ENCODE results near the gene ARSB.

ARSB gene

DNA sequence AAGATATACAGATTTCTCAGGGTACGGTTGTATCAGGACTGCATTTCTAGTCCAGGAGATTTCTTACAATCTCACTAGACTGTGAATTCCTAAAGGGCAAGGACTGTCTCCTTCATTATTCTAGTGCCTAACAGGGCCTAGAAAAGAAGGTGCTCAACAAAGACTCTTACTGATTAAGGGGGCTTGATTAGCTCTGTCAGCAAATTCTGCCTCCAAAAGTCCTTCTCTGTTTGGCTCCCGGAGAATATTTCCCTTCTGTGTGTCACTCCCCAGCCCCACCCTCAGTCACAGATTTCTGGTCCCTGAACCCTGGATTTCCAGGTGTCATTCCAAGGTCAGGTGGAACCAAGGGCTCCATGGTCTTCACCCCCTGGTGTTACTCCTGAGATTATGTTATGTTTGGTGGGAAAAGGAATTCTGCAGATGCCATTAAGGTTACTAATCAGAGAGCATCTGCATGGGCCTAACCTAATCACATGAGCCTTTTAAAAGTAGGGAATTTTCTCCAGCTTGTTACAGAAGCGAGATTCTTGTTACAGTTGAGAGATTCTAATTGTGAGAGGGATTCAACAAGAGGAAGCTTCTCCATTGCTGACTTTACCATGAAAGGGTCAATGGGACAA is 168.9 kb downstream of the ARSB start:
- H3K79me2 ChIP-seq (ENCODE audit: insufficient read depth, low read length) = no peaks in the 10 kb centered on the region
- no peaks in the 10 kb centered on the region for H3K9me3 ChIP-seq (ENCODE audit: insufficient read depth, low read depth, low read length)
- H4K20me1 ChIP-seq (ENCODE audit: insufficient read depth, low read length, poor library complexity, severe bottlenecking) = no peaks in the 10 kb centered on the region
- no peaks in the 10 kb centered on the region for H3F3A ChIP-seq (ENCODE audit: low read depth)
- no peak overlapping the region for H3K9ac ChIP-seq (ENCODE audit: low read depth, low read length, poor library complexity, severe bottlenecking)
- no peaks in the 10 kb centered on the region for H3K9me2 ChIP-seq (replicated peaks; ENCODE audit: low read depth, low read length)
- no peak overlapping the region for H2AFZ ChIP-seq (ENCODE audit: low read length)
- H3K27me3 ChIP-seq (ENCODE audit: insufficient read depth, low read length, poor library complexity, severe bottlenecking) = no peaks in the 10 kb centered on the region
- H3K4me3 ChIP-seq (ENCODE audit: low read length, poor library complexity, severe bottlenecking) = no peak overlapping the region
- H3K4me1 ChIP-seq (ENCODE audit: insufficient read depth, low read length, poor library complexity, severe bottlenecking) = peaks cover 10% of the 10 kb centered on the region
- no peak overlapping the region for H3K4me2 ChIP-seq (ENCODE audit: low read depth, low read length, poor library complexity, severe bottlenecking)
- no peaks in the 10 kb centered on the region for H3K36me3 ChIP-seq (ENCODE audit: insufficient read depth, low read length)
- TF ChIP-seq, protein P1, sequence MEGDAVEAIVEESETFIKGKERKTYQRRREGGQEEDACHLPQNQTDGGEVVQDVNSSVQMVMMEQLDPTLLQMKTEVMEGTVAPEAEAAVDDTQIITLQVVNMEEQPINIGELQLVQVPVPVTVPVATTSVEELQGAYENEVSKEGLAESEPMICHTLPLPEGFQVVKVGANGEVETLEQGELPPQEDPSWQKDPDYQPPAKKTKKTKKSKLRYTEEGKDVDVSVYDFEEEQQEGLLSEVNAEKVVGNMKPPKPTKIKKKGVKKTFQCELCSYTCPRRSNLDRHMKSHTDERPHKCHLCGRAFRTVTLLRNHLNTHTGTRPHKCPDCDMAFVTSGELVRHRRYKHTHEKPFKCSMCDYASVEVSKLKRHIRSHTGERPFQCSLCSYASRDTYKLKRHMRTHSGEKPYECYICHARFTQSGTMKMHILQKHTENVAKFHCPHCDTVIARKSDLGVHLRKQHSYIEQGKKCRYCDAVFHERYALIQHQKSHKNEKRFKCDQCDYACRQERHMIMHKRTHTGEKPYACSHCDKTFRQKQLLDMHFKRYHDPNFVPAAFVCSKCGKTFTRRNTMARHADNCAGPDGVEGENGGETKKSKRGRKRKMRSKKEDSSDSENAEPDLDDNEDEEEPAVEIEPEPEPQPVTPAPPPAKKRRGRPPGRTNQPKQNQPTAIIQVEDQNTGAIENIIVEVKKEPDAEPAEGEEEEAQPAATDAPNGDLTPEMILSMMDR (conservative IDR thresholded peaks at IDR 0.05; ENCODE audit: low read length) = no peak
- TF ChIP-seq EZH2phosphoT487 (IDR thresholded peaks at IDR 0.05; ENCODE audit: borderline replicate concordance) = no peak

GRCh38 chr5:78813906-78814530 is 171.1 kb downstream of the ARSB start:
- Histone ChIP-seq H3K36me3 (ENCODE audit: insufficient read depth, low read length) (no peaks in the 10 kb centered on the region), H4K20me1 (ENCODE audit: insufficient read depth, low read length, poor library complexity, severe bottlenecking) (no peaks in the 10 kb centered on the region), H3F3A (ENCODE audit: low read depth) (no peaks in the 10 kb centered on the region), H3K4me3 (ENCODE audit: low read length, poor library complexity, severe bottlenecking) (no peak overlapping the region), H3K4me2 (ENCODE audit: low read depth, low read length, poor library complexity, severe bottlenecking) (no peak overlapping the region), H3K9me2 (replicated peaks; ENCODE audit: low read depth, low read length) (no peaks in the 10 kb centered on the region), H3K9ac (ENCODE audit: low read depth, low read length, poor library complexity, severe bottlenecking) (no peak overlapping the region), H3K4me1 (ENCODE audit: insufficient read depth, low read length, poor library complexity, severe bottlenecking) (peaks cover 10% of the 10 kb centered on the region), H3K79me2 (ENCODE audit: insufficient read depth, low read length) (no peaks in the 10 kb centered on the region), H2AFZ (ENCODE audit: low read length) (no peak overlapping the region), H3K27me3 (ENCODE audit: insufficient read depth, low read length, poor library complexity, severe bottlenecking) (no peaks in the 10 kb centered on the region), H3K9me3 (ENCODE audit: insufficient read depth, low read depth, low read length) (no peaks in the 10 kb centered on the region)
- TF ChIP-seq EZH2phosphoT487 (IDR thresholded peaks at IDR 0.05; ENCODE audit: borderline replicate concordance) = no peak
- TF ChIP-seq, protein P1 (conservative IDR thresholded peaks at IDR 0.05; ENCODE audit: low read length) = no peak

GRCh38 chr5:78813286-78813685 is 171.8 kb downstream of the ARSB start:
- Histone ChIP-seq H3K4me3 (ENCODE audit: low read length, poor library complexity, severe bottlenecking) (no peak overlapping the region), H3F3A (ENCODE audit: low read depth) (no peaks in the 10 kb centered on the region), H3K9ac (ENCODE audit: low read depth, low read length, poor library complexity, severe bottlenecking) (no peak overlapping the region), H3K4me2 (ENCODE audit: low read depth, low read length, poor library complexity, severe bottlenecking) (no peak overlapping the region), H3K27me3 (ENCODE audit: insufficient read depth, low read length, poor library complexity, severe bottlenecking) (no peaks in the 10 kb centered on the region), H3K9me3 (ENCODE audit: insufficient read depth, low read depth, low read length) (no peaks in the 10 kb centered on the region), H3K79me2 (ENCODE audit: insufficient read depth, low read length) (no peaks in the 10 kb centered on the region), H3K4me1 (ENCODE audit: insufficient read depth, low read length, poor library complexity, severe bottlenecking) (peaks cover 10% of the 10 kb centered on the region), H4K20me1 (ENCODE audit: insufficient read depth, low read length, poor library complexity, severe bottlenecking) (no peaks in the 10 kb centered on the region), H3K36me3 (ENCODE audit: insufficient read depth, low read length) (no peaks in the 10 kb centered on the region), H3K9me2 (replicated peaks; ENCODE audit: low read depth, low read length) (no peaks in the 10 kb centered on the region), H2AFZ (ENCODE audit: low read length) (no peak overlapping the region)
- no peak for TF ChIP-seq EZH2phosphoT487 (IDR thresholded peaks at IDR 0.05; ENCODE audit: borderline replicate concordance)
- TF ChIP-seq, protein P1 (conservative IDR thresholded peaks at IDR 0.05; ENCODE audit: low read length) = no peak
